Suppressor macrophage (primary cell): ENCODE results near the gene GTF2IRD1.
"Not testable (repeated sequence)": the region's sequence is repeated elsewhere in the genome, so short reads cannot be mapped to it uniquely, and the experiment has no call there.

Source experiments
- DNase-seq, 4 experiments: peaks; one replicate each; pipeline ENCODE4 v3.0.0-alpha.2; 2020 to 2022

The GTF2IRD1 gene

GRCh38 chr7:74437291-74437571, 16.5 kb upstream of the GTF2IRD1 start:
- not testable (repeated sequence) for DNase-seq

GRCh38 chr7:74438327-74438726, 15.4 kb upstream of the GTF2IRD1 start:
- no peak for DNase-seq

GRCh38 chr7:74439541-74439940, 14.2 kb upstream of the GTF2IRD1 start:
- DNase-seq: no peak

GRCh38 chr7:74440143-74440542, 13.6 kb upstream of the GTF2IRD1 start:
- not testable (repeated sequence) for DNase-seq

GRCh38 chr7:74441801-74442200, 11.9 kb upstream of the GTF2IRD1 start:
- DNase-seq: no peak

- no peak for DNase-seq
Observed at GRCh38 chr7:74443543-74444247, 10.0 kb upstream of the GTF2IRD1 start.

GRCh38 chr7:74449144-74449543, 4.6 kb upstream of the GTF2IRD1 start:
- no peak for DNase-seq

- peak; percentile 78 to 91 (median 85) for DNase-seq
Observed at GRCh38 chr7:74449809-74450397, 3.8 kb upstream of the GTF2IRD1 start.

GRCh38 chr7:74452748-74453321, 871 bp upstream of the GTF2IRD1 start:
- peak; percentile 29 to 48 (median 36) for DNase-seq

GRCh38 chr7:74454021-74454924, 567 bp downstream of the GTF2IRD1 start:
- peak in 2 of 4 experiments; percentile 22 to 40 for DNase-seq

GRCh38 chr7:74454925-74455288, 1.2 kb downstream of the GTF2IRD1 start:
- no peak for DNase-seq

GRCh38 chr7:74455291-74455804, 1.6 kb downstream of the GTF2IRD1 start:
- no peak for DNase-seq

GRCh38 chr7:74455928-74456327, 2.2 kb downstream of the GTF2IRD1 start:
- no peak for DNase-seq

GRCh38 chr7:74457007-74457406, 3.3 kb downstream of the GTF2IRD1 start:
- no peak for DNase-seq

GRCh38 chr7:74461970-74462706, 8.4 kb downstream of the GTF2IRD1 start:
- DNase-seq: no peak

GRCh38 chr7:74462707-74463100, 9.0 kb downstream of the GTF2IRD1 start:
- no peak for DNase-seq

- DNase-seq: no peak
Observed at GRCh38 chr7:74464931-74465886, 11.5 kb downstream of the GTF2IRD1 start.

- DNase-seq: no peak
Observed at GRCh38 chr7:74466196-74466813, 12.6 kb downstream of the GTF2IRD1 start.

GRCh38 chr7:74467876-74468275, 14.2 kb downstream of the GTF2IRD1 start:
- DNase-seq: no peak

- DNase-seq: no peak
Observed at GRCh38 chr7:74470504-74470903, 16.8 kb downstream of the GTF2IRD1 start.

- DNase-seq: no peak
Observed at GRCh38 chr7:74473116-74473515, 19.4 kb downstream of the GTF2IRD1 start.
